Measurements from ENCODE around the gene SPATA2L. TPM values are rescaled to one million over a fixed set of nuclear protein-coding genes. Genes with fewer than 3 reads are reported as not detected.
A peak's percentile ranks its signal among the peaks of the same experiment; 100 is the strongest.

SPATA2L gene
- total RNA-seq, 1 donor from 2014 or later: 10.8 TPM

DNA sequence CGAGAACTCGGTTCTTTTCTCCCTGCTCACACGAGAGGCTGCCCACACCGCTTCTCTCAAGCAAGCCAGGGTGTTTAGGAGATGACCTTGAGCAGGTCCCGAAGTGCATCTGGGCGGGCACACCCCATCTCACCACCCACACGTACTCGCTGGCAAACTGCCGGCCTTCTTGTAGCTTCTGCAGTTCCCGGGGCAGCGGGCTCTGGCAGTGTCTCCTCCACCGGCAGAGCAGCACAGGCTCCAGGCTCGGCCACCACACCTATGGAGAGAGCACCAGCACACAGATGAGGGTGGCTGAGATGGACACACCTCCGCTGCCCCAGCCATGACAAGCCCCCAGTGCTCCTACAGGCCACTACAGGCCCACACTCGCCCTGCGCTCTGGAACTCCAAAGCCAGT, 43.3 kb upstream of the SPATA2L start:
- H3K4me2 ChIP-seq (ENCODE audit: low read length): no peak overlapping the region
- H3K36me3 Mint-ChIP-seq (ENCODE audit: low read depth, unreplicated experiment): no peaks in the 10 kb centered on the region
- no peaks in the 10 kb centered on the region for H3K4me1 ChIP-seq (ENCODE audit: insufficient read depth, low read length)
- FAIRE-seq: no peak
- no peaks in the 10 kb centered on the region for H3K79me2 ChIP-seq (ENCODE audit: insufficient read depth, low read length)
- H3K27ac ChIP-seq (ENCODE audit: low read depth, low read length): no peak overlapping the region
- no peak overlapping the region for H3K4me3 ChIP-seq (ENCODE audit: insufficient read depth, low read depth, low read length)
- DNase-seq (ENCODE audit: low read depth): no peak
- H3K9me3 Mint-ChIP-seq (ENCODE audit: unreplicated experiment): no peaks in the 10 kb centered on the region
- H2AFZ ChIP-seq (ENCODE audit: low read depth, low read length): no peak overlapping the region
- peaks cover 2% of the 10 kb centered on the region for H3K4me1 Mint-ChIP-seq (ENCODE audit: low read depth, unreplicated experiment)
- no peaks in the 10 kb centered on the region for H3K27me3 Mint-ChIP-seq (ENCODE audit: low read depth, unreplicated experiment)
- no peak for TF ChIP-seq CTCF (IDR thresholded peaks at IDR 0.05; ENCODE audit: insufficient read depth, low read depth, low read length)
- no peak for TF ChIP-seq EZH2 (IDR thresholded peaks at IDR 0.05; ENCODE audit: insufficient read depth, low read length)
- no peaks in the 10 kb centered on the region for H3K27me3 ChIP-seq (ENCODE audit: insufficient read depth, low read length)
- H3K4me3 Mint-ChIP-seq (ENCODE audit: unreplicated experiment): no peak overlapping the region
- H3K36me3 ChIP-seq (ENCODE audit: insufficient read depth, low read length): peaks cover 14% of the 10 kb centered on the region
- H3K27ac Mint-ChIP-seq (ENCODE audit: unreplicated experiment): no peak overlapping the region
- no peaks in the 10 kb centered on the region for H3K9me3 ChIP-seq (ENCODE audit: insufficient read depth, low read depth, low read length)
- H4K20me1 ChIP-seq (ENCODE audit: insufficient read depth, low read length): peaks cover 6% of the 10 kb centered on the region
- H3K9ac ChIP-seq (ENCODE audit: low read length): no peak overlapping the region

GRCh38 chr16:89742948-89743347, 41.4 kb upstream of the SPATA2L start:
- no peak overlapping the region for H3K27ac Mint-ChIP-seq (ENCODE audit: unreplicated experiment)
- H3K27ac ChIP-seq (ENCODE audit: low read depth, low read length): no peak overlapping the region
- DNase-seq (ENCODE audit: low read depth) (no peak), FAIRE-seq (no peak)
- no peaks in the 10 kb centered on the region for H3K4me1 ChIP-seq (ENCODE audit: insufficient read depth, low read length)
- peak overlapping the region; percentile 46 for H3K4me3 Mint-ChIP-seq (ENCODE audit: unreplicated experiment)
- no peaks in the 10 kb centered on the region for H3K27me3 ChIP-seq (ENCODE audit: insufficient read depth, low read length)
- H3K4me1 Mint-ChIP-seq (ENCODE audit: low read depth, unreplicated experiment): peaks cover 2% of the 10 kb centered on the region
- no peaks in the 10 kb centered on the region for H3K27me3 Mint-ChIP-seq (ENCODE audit: low read depth, unreplicated experiment)
- H3K4me3 ChIP-seq (ENCODE audit: insufficient read depth, low read depth, low read length): no peak overlapping the region
- H4K20me1 ChIP-seq (ENCODE audit: insufficient read depth, low read length): peaks cover 11% of the 10 kb centered on the region
- H3K9me3 Mint-ChIP-seq (ENCODE audit: unreplicated experiment): no peaks in the 10 kb centered on the region
- no peak overlapping the region for H3K9ac ChIP-seq (ENCODE audit: low read length)
- H3K9me3 ChIP-seq (ENCODE audit: insufficient read depth, low read depth, low read length): no peaks in the 10 kb centered on the region
- no peak overlapping the region for H2AFZ ChIP-seq (ENCODE audit: low read depth, low read length)
- H3K79me2 ChIP-seq (ENCODE audit: insufficient read depth, low read length): no peaks in the 10 kb centered on the region
- H3K36me3 ChIP-seq (ENCODE audit: insufficient read depth, low read length): peaks cover 25% of the 10 kb centered on the region
- no peak for TF ChIP-seq EZH2 (IDR thresholded peaks at IDR 0.05; ENCODE audit: insufficient read depth, low read length)
- H3K4me2 ChIP-seq (ENCODE audit: low read length): no peak overlapping the region
- no peaks in the 10 kb centered on the region for H3K36me3 Mint-ChIP-seq (ENCODE audit: low read depth, unreplicated experiment)

- peaks cover 25% of the 10 kb centered on the region for H4K20me1 ChIP-seq (ENCODE audit: insufficient read depth, low read length)
- H3K9ac ChIP-seq (ENCODE audit: low read length): no peak overlapping the region
- no peak overlapping the region for H3K27ac Mint-ChIP-seq (ENCODE audit: unreplicated experiment)
- H3K27me3 ChIP-seq (ENCODE audit: insufficient read depth, low read length): no peaks in the 10 kb centered on the region
- no peak overlapping the region for H3K27ac ChIP-seq (ENCODE audit: low read depth, low read length)
- peaks cover 2% of the 10 kb centered on the region for H3K4me1 Mint-ChIP-seq (ENCODE audit: low read depth, unreplicated experiment)
- no peaks in the 10 kb centered on the region for H3K4me1 ChIP-seq (ENCODE audit: insufficient read depth, low read length)
- H2AFZ ChIP-seq (ENCODE audit: low read depth, low read length): no peak overlapping the region
- no peak for TF ChIP-seq CTCF (IDR thresholded peaks at IDR 0.05; ENCODE audit: insufficient read depth, low read depth, low read length)
- no peak for TF ChIP-seq EZH2 (IDR thresholded peaks at IDR 0.05; ENCODE audit: insufficient read depth, low read length)
- no peaks in the 10 kb centered on the region for H3K79me2 ChIP-seq (ENCODE audit: insufficient read depth, low read length)
- no peaks in the 10 kb centered on the region for H3K27me3 Mint-ChIP-seq (ENCODE audit: low read depth, unreplicated experiment)
- peaks cover 37% of the 10 kb centered on the region for H3K36me3 ChIP-seq (ENCODE audit: insufficient read depth, low read length)
- no peak overlapping the region for H3K4me2 ChIP-seq (ENCODE audit: low read length)
- no peaks in the 10 kb centered on the region for H3K9me3 ChIP-seq (ENCODE audit: insufficient read depth, low read depth, low read length)
- H3K36me3 Mint-ChIP-seq (ENCODE audit: low read depth, unreplicated experiment): no peaks in the 10 kb centered on the region
- no peaks in the 10 kb centered on the region for H3K9me3 Mint-ChIP-seq (ENCODE audit: unreplicated experiment)
- no peak for DNase-seq (ENCODE audit: low read depth)
- FAIRE-seq: no peak
- H3K4me3 ChIP-seq (ENCODE audit: insufficient read depth, low read depth, low read length): no peak overlapping the region
- H3K4me3 Mint-ChIP-seq (ENCODE audit: unreplicated experiment): no peak overlapping the region
Observed at GRCh38 chr16:89741342-89742014, 40.0 kb upstream of the SPATA2L start.
